T1000 (cell line): ENCODE results near the gene BSG.

Source experiments
- DNase-seq: peaks from one replicate; lab custom pipeline; 2025; ENCODE audit warnings: mixed read lengths; lab: John Stamatoyannopoulos, UW

BSG gene

DNA sequence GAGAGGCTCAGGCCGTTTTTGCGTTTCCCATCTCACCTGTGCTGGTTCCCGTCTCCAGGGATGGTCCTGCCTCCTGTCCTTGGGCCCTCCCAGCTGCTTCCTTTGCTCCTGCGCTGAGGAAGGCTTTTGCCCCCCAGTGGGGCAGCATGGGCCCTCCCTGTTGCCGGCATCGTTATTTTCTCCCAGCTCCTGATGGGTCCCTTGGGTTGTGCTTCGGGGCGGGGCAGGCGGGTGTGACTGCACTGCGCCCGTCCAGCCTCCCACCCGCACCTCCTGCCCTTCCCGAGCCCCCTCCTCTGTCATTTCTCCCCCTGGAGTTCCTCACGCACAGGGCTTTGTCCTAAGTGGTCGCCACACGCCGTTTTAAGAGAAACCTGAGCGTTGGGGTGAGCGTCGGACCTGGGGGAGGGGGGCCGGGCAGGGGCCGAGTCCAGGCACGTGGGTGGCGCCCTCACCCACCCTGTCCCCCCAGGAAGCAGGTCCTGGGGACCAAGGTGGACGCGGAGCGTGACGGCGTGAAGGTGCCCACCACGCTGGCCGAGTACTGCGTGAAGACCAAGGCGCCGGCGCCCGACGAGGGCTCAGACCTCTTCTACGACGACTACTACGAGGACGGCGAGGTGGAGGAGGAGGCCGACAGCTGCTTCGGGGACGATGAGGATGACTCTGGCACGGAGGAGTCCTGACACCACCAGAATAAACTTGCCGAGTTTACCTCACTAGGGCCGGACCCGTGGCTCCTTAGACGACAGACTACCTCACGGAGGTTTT, 31.3 kb upstream of the BSG start:
- no peak for DNase-seq

DNA sequence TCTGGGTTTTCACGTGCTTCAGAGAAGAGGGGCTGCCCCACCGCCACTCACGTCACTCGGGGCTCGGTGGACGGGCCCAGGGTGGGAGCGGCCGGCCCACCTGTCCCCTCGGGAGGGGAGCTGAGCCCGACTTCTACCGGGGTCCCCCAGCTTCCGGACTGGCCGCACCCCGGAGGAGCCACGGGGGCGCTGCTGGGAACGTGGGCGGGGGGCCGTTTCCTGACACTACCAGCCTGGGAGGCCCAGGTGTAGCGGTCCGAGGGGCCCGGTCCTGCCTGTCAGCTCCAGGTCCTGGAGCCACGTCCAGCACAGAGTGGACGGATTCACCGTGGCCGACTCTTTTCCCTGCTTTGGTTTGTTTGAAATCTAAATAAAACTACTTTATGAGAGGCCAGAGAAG, 30.7 kb upstream of the BSG start:
- DNase-seq = no peak

- no peak for DNase-seq
Measured at GRCh38 chr19:542173-542866, 30.1 kb upstream of the BSG start.

- no peak for DNase-seq
Measured at GRCh38 chr19:543910-544608, 28.3 kb upstream of the BSG start, which contains the start of gene GZMM. TSS of gene GZMM (plus strand) at chr19:544053. CDS start at chr19:544072, 19 bp downstream.

- DNase-seq = no peak
Measured at GRCh38 chr19:547117-547516, 25.3 kb upstream of the BSG start.

- no peak for DNase-seq
Measured at GRCh38 chr19:547836-548720, 24.3 kb upstream of the BSG start.

DNA sequence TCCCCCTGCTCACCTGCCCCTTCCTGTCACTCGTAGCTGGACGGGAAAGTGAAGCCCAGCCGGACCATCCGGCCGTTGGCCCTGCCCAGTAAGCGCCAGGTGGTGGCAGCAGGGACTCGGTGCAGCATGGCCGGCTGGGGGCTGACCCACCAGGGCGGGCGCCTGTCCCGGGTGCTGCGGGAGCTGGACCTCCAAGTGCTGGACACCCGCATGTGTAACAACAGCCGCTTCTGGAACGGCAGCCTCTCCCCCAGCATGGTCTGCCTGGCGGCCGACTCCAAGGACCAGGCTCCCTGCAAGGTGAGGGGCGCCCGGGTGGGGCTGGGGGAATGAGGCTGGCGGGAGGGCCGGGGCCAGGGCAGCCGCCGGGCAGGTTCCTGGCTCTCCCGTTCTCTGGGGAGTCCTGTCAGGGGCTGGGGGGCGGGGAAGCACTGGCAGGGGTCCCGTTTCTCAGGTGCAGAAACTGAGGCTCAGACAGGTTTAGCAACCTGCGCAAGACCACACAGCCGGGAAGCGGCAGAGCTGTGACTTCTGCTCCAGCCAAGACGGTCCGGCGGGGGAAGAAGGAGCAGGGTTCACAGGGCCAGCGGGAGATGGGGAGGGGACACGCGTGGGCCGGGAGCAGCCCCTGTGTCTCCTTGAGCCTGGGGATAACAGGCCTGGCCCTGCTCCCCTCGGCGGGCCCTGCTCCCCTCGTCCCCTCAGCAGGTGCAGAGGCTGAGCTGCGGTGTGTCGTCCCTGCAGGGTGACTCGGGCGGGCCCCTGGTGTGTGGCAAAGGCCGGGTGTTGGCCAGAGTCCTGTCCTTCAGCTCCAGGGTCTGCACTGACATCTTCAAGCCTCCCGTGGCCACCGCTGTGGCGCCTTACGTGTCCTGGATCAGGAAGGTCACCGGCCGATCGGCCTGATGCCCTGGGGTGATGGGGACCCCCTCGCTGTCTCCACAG, 23.2 kb upstream of the BSG start:
- no peak for DNase-seq

GRCh38 chr19:554817-555216, 17.6 kb upstream of the BSG start:
- no peak for DNase-seq

DNA sequence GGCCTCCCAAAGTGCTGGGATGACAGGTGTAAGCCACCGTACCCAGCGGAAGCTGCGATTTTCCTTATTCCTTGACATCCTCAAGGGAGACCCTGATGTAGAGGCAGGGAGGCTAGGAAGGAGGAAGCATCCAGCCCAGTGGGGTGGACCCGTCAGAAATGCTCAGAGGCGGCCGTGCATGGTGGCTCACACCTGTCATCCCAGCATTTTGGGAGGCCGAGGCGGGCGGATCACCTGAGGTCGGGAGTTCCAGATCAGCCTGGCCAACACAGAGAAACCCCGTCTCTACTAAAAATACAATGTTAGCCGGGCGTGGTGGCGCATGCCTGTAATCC, 17.0 kb upstream of the BSG start:
- no peak for DNase-seq

GRCh38 chr19:556611-557382, 15.6 kb upstream of the BSG start:
- DNase-seq = no peak

DNA sequence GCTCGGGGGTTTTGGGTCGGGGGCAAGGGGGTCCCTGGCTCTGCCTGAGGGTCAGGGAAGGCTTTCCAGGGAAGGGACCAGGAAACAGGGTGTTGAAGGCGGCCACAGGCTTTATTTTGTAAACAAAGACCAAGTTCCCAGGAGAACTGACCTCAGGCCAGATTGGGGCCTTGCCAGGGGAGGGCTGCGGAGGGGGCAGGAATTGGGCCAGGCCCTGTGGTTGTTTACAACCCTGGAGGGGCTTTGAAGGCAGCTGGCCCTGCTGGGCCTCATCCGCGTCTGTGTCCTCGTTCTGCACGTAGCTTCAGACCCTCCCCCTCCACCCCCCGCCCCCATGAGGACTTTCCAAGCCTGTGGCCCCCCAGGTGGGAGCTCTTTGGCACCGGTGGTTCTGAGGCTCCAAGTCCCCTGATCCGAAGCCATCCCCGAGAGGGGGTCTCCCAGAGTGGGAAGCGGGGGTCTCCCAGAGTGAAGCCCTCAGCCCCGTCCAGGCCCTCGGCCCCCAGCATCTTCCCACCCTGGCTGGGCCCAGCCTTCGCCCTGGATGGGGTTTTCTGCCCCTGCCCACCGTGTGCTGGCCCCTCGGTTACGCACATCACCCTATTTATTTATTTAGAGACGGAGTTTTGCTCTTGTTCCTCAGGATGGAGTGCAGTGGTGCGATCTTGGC, 13.5 kb upstream of the BSG start:
- DNase-seq = no peak

DNA sequence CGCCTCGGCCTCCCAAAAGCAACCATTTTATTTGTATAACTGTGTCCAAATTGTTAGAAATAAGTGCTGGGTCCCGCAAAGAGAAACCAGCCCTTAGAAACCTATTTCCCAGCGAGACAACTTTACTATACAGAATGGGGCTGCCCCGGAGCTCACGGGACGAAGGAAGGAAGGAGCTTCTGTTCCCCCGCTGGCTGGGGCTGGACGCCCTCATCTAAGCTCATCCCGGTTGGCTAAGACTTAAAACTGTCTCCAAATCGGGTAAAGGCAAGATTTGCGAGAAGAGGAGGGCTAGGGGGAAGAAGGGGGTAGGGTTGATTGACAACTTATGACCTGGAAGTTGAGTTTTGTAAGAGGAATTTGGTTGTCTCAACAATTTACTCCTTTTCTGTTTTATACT, 12.3 kb upstream of the BSG start:
- no peak for DNase-seq

DNA sequence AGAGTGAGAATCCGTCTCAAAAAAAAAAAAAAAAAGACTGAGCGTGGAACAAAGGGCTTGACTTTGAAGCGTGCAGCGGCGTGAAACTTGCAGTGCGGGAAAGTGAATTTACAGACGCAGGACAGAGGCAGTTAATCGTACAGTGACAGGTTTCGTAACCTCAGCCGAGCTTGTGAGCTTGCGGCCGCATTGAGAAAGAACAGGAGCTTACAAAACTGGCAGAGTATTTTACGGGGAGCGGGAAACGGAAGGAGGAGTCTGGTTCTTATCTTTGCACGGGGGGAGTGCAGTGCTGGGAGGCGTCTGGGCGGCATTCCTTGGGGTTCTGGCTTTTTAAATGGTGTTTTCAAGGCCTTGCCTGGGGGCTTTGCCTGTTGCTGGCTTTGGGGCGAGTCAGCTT, 6.0 kb upstream of the BSG start:
- no peak for DNase-seq

- no peak for DNase-seq
Measured at GRCh38 chr19:566844-567243, 5.6 kb upstream of the BSG start.

GRCh38 chr19:567296-567900, 5.0 kb upstream of the BSG start:
- no peak for DNase-seq

- DNase-seq = no peak
Measured at GRCh38 chr19:570251-570686, 2.1 kb upstream of the BSG start.

DNA sequence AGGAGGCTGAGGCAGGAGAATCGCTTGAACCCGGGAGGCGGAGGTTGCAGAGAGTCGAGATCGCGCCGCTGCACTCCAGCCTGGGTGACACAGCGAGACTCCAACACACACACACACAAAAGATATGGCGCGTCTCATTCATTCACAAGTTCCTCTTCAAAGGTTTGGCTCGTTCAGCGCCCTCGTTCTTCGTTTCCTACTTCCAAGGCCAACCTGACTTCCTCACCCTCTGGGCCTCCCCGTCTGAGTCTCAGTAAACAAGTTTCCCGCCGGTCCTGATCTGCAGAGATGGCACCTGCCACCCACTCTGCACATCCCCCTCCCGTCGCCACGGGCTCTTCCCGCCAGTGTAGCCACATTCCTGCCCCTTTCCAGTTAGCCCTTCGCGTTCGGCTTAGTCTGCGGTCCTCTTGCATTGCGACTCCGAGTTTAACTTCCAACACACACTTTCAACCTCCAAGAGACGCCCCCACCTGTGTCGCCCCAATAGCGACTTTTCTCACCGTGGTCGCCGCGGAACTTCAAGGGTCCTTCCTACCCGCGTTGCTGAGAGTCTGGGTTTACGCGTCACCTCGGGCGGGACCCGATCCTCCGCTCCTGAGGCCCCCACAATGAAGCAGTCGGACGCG, 1.3 kb upstream of the BSG start:
- no peak for DNase-seq

- DNase-seq = no peak
Measured at GRCh38 chr19:571566-571974, 826 bp upstream of the BSG start.
